Activated CD8-positive, alpha-beta memory T cell treated with anti-CD3 and anti-CD28 coated beads, Interleukin-2, amount 50 U/mL, for 24 hours (primary cell): Measurements from ENCODE around the gene TMEM86B.

Experiments used
- DNase-seq: peaks from one replicate; pipeline ENCODE4 v3.0.0-alpha.2; 2020; ENCODE audit errors: extremely low read depth

TMEM86B gene

GRCh38 chr19:55178781-55179599, 49.6 kb downstream of the TMEM86B start:
- peak; percentile 82 for DNase-seq
